Endothelial cell (in vitro differentiated cells): Measurements from ENCODE around the gene PHKG2. TPM values are rescaled to one million over a fixed set of nuclear protein-coding genes. Genes with fewer than 3 reads are reported as not detected.

Experiments used
- DNase-seq: peaks from one replicate; pipeline ENCODE4 v3.0.0; 2021; ENCODE audit warnings: low spot score
- H3K27ac Mint-ChIP-seq: one replicate; pipeline ENCODE4 v1.8.0; 2021; ENCODE audit warnings: mixed read lengths, inconsistent platforms; ENCODE audit not compliant: unreplicated experiment
- H3K27me3 Mint-ChIP-seq: one replicate; pipeline ENCODE4 v1.8.0; 2021; ENCODE audit warnings: mild to moderate bottlenecking, moderate library complexity, mixed read lengths, inconsistent platforms; ENCODE audit not compliant: unreplicated experiment
- H3K36me3 Mint-ChIP-seq: one replicate; pipeline ENCODE4 v1.8.0; 2021; ENCODE audit warnings: mild to moderate bottlenecking, low read depth, mixed read lengths, inconsistent platforms; ENCODE audit not compliant: unreplicated experiment
- H3K4me1 Mint-ChIP-seq: one replicate; pipeline ENCODE4 v1.8.0; 2021; ENCODE audit warnings: mild to moderate bottlenecking, mixed read lengths, inconsistent platforms; ENCODE audit not compliant: unreplicated experiment
- H3K4me3 Mint-ChIP-seq: one replicate; pipeline ENCODE4 v1.8.0; 2021; ENCODE audit warnings: mild to moderate bottlenecking, mixed read lengths, inconsistent platforms; ENCODE audit not compliant: unreplicated experiment
- H3K9me3 Mint-ChIP-seq: one replicate; pipeline ENCODE4 v1.8.0; 2021; ENCODE audit warnings: mixed read lengths, inconsistent platforms; ENCODE audit not compliant: unreplicated experiment
- CTCF ChIP-seq: fragments of 200-600 bp; sonication (generic); IDR thresholded peaks from one replicate; pipeline ENCODE4 v1.5.0; 2021; ENCODE audit warnings: antibody characterized with exemption; ENCODE audit not compliant: unreplicated experiment
- total RNA-seq: library from RNA; stranded (reverse); fragmentation: NEBNext Ultra II Directional; extraction: Animal tissue kit (Norgen Biotek cat#: 25700); gene quantifications from one replicate; pipeline ENCODE4 v1.2.1, GENCODE V29; 2021; ENCODE audit not compliant: unreplicated experiment

The PHKG2 gene
- total RNA-seq, 1 donor from 2014 or later, result 27.5 TPM

- TF ChIP-seq CTCF, result no peak
- DNase-seq, result no peak
- Mint-ChIP-seq H3K27me3 (peaks cover 13% of the 10 kb centered on the region), H3K4me3 (peak overlapping the region; percentile 69), H3K27ac (no peak overlapping the region), H3K4me1 (peaks cover 15% of the 10 kb centered on the region), H3K9me3 (no peaks in the 10 kb centered on the region), H3K36me3 (peaks cover 22% of the 10 kb centered on the region)
These were observed 35.3 kb downstream of the PHKG2 start for GRCh38 chr16:30783280-30784109.

- no peak for DNase-seq
- Mint-ChIP-seq H3K9me3 (no peaks in the 10 kb centered on the region), H3K4me1 (peaks cover 15% of the 10 kb centered on the region)
These were observed 36.0 kb downstream of the PHKG2 start for GRCh38 chr16:30784215-30784614.

GRCh38 chr16:30785126-30786106 is 37.2 kb downstream of the PHKG2 start:
- Mint-ChIP-seq H3K9me3 (no peaks in the 10 kb centered on the region), H3K4me3 (peak overlapping the region; percentile 90), H3K27ac (no peak overlapping the region), H3K4me1 (peaks cover 15% of the 10 kb centered on the region), H3K36me3 (peaks cover 17% of the 10 kb centered on the region), H3K27me3 (peaks cover 8% of the 10 kb centered on the region)
- DNase-seq, result no peak
- no peak for TF ChIP-seq CTCF

More at GRCh38 chr16:30784215-30784614, 36.0 kb downstream of the PHKG2 start:
- no peak overlapping the region for H3K4me3 Mint-ChIP-seq
- no peak for TF ChIP-seq CTCF
- H3K27ac Mint-ChIP-seq, result no peak overlapping the region
- H3K27me3 Mint-ChIP-seq, result peaks cover 8% of the 10 kb centered on the region
- H3K36me3 Mint-ChIP-seq, result peaks cover 17% of the 10 kb centered on the region

- H3K27me3 Mint-ChIP-seq, result peaks cover 8% of the 10 kb centered on the region
- H3K4me3 Mint-ChIP-seq, result peak overlapping the region; percentile 90
- peaks cover 15% of the 10 kb centered on the region for H3K4me1 Mint-ChIP-seq
- DNase-seq, result peak; percentile 57
- peaks cover 13% of the 10 kb centered on the region for H3K36me3 Mint-ChIP-seq
- no peak overlapping the region for H3K27ac Mint-ChIP-seq
- H3K9me3 Mint-ChIP-seq, result no peaks in the 10 kb centered on the region
- no peak for TF ChIP-seq CTCF
These were observed 38.1 kb downstream of the PHKG2 start for GRCh38 chr16:30786115-30786935.
